Stimulated activated CD4-positive, alpha-beta T cell treated with anti-CD3 and anti-CD28 coated beads, Interleukin-4, amount 100 ng/mL, for 4 hours (primary cell): ENCODE data around the gene TDRD1.

ENCODE experiments used
- DNase-seq, 2 experiments: peaks; one replicate each; pipeline ENCODE4 v3.0.0-alpha.2; 2020

Gene TDRD1

DNA sequence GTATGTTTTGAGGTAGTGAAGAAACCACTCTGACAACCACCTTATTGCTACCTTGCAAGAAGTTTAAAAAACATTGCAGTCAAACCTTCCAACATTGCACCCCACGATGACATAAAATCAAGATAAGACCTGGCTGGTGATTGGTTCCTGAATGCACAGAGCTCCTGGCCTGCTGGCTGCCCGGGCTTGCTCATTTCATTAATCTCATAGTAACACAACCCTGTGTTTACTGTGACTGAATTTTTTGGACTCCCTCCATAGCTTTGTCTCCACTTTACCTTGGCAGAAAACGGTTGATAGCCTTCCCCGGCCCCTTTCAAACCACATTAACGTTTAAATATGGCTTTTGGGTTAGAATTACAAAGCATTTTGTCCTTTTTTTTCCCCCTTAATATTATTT lies 87.4 kb downstream of the TDRD1 start:
- DNase-seq = no peak

DNA sequence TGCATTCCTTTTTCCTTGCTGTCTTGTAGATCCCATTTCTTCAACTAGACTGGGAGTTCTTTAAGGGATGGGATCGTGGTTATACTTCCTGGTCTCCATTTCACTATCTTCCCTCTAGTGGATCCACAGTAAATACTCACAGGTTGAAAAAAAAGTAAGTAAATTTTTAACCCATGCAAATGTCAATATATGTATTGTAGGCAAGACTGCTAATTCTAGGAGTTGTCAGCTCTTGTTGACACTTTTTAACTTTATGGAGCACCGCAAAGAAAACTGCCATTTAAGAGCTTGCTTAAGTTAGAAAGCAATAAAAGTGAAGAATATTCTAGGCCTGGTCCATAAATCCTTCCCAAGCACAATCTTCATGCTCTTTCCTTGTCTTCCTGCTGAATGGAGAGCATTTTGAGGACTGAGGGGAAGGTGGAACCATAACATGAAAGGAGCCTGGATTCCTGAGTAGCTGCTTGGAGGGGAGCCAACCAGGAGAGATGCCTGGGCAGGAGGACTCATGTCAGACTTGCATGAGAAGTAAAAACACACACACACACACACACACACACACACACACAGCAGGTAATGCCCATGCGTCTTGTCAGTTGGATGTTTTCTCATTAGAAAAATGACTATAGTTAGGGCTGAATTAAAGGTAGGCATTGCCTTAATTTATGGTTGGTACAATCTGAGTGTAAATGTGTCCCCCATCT lies 92.1 kb downstream of the TDRD1 start:
- no peak for DNase-seq

DNA sequence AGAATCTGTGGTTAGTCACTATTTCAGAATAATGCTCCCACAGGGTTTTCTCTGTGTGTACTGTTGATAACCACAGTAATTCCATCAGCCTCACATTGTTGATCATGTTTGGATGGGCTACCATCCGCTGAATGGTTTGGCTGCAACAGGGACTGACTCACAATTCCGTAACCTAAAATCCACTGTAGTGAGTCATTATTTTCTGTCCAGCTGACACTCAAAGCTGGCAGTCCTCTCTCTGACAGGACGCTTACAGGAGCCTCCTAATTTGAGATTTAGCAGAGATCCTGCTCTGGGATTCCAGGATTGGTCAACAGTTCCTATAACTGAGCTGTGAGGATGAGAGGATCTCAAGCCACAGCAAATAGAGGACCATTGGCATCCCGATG lies 92.6 kb downstream of the TDRD1 start:
- no peak for DNase-seq

DNA sequence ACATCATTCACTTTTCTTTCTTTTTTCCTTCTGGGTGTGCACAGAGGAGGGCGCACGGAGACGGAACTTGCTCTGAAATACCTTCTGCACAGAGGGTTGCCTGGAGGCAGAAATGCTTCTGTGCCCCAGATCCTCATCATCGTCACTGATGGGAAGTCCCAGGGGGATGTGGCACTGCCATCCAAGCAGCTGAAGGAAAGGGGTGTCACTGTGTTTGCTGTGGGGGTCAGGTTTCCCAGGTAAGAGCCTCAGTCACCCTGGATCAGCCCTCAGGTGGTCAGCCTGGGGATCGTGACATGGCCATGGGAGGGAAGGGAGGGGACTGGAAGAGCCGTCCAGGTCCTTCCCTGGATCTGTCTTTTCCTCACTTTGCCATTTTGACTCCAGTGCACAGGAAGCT lies 93.5 kb downstream of the TDRD1 start:
- DNase-seq = no peak

DNA sequence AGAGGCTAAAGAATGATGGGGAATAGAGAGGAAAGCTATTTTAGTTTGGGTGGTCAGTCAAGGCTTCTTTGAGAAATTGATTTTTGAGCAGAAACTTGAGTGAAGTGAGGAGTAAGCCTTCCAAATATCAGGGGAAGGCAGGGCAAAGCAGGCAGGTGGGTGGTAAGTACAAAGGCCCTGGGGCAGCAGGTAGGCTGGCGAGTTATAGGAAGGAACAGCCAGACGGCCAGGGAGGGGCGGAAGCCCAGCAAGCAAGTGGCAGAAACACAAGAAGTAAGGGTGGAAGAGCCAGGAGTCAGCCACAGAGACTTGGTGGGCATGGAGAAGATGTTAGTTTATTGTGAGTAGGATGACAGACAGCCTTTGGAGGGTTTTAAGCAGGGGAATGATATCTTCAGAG lies 94.8 kb downstream of the TDRD1 start:
- no peak for DNase-seq

DNA sequence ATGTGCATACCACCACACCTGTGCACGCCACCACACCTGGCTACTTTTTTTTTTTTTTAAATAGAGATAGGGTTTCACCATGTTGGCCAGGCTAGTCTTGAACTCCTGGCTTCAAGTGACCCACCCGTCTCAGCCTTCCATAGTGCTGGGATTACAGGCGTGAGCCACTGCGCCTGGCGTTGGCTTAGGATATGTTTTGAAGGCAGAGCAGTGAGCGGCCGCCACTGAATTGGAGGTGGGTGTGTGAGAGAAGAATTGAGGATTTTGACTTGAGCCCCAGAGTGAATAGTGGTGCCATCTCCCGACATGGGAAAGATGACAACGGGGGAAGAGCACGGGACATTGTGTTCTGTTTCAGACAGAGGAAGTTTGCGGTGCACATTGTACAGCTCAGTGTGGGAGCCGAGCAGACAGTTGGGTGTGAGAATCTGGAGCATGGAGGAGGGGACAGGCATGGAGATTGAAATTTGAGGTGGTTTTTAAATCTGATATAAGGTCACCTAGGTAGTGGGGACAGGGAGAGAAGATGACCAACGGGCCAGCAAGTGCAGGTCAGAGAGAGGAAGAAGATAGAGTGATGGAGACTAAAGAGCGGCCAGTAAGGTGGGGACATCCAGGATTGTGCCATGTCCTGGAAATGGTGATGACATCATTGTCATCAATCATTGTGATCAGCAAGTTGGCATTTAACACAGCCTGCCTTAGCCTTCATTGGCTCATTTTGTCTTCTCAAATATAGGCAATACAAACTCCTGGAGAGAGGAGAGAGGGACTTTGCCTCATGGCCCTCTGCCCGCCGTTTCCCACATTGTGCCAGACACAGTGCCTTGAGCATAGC lies 95.7 kb downstream of the TDRD1 start:
- DNase-seq = no peak

DNA sequence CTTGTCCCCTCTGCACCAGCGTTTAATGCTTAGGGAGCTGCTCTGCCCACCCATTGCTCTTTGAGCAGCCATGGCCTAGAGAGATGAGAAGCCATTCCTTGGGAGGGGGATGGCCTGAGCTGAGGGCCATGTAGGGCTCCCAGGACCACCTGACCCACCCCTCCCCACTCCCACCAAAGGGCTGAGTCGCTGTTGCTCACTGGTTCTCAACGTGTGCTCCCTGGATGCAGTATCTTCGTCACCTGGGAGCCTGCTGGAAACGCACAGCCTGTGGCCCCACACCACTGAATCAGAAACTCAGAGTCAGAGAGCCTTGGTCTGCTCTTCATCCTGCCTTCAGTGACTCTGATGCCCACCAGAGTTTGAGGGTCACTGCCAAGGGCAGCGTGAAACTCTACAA lies 96.9 kb downstream of the TDRD1 start:
- DNase-seq = no peak

DNA sequence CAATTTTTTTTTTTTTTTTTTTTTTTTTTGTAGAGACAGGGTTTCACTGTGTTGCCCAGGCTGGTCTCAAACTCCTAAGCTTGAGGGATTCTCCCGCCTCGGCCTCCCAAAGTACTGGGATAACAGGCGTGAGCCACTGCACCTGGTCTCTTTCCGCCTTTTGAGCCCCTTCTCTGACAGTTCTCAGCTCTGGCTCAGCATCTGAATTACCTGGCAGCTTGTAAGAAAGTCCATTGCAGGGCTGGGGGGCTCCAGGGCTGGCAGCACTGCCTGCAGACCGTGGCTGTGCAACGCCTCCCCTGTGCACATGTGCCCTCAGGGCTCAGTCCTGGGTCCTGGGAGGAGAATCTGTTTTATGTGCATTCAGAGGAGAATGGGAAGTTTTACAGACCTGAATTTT lies 97.5 kb downstream of the TDRD1 start:
- no peak for DNase-seq

DNA sequence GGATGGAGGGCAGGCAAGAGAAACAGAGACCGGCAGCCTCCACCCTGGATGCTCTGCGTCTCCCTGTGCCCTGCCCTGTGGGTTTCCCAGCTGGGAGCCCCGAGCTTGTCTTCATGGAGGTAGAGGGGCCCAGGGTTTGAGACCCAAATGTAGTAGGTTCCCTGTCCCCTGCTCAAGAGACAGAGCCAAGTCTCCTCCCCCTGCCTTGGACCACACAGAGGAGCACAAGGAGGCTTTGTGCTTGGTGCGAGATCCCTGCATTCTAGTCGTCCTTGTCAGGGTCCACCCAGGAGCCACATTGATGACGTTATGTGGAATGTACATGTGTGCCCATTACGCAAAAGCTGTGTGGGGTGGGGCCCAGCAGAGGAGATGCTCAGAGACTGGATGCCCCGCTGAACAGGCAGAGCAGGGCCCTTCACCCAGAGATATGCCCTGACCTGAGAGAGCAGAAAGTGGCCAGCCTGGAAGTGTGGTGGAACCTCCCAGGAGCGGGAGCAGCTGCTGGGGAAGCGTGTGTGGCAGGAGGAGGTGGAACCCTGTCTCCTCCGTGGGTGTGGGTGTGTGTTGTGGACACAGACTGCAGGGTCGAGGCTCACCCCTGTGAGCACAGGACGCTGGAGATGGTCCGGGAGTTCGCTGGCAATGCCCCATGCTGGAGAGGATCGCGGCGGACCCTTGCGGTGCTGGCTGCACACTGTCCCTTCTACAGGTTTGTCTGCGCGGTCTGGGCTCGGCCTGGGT lies 99.2 kb downstream of the TDRD1 start:
- no peak for DNase-seq

DNA sequence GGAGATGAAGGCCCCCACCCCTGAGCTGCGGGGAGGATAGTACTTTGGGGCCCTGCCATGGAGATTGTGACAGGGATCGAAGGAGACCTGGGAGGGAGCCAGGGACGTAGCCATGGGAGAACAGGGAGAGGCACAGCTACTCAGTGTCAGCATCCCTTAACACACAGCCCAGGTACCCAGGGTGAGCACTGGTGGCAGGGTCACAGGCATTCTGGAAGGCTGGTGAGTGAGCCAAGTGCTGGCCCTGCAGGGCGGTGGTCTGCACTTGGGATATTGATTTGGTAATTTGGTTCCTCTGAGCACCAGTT lies 99.7 kb downstream of the TDRD1 start:
- DNase-seq = no peak

DNA sequence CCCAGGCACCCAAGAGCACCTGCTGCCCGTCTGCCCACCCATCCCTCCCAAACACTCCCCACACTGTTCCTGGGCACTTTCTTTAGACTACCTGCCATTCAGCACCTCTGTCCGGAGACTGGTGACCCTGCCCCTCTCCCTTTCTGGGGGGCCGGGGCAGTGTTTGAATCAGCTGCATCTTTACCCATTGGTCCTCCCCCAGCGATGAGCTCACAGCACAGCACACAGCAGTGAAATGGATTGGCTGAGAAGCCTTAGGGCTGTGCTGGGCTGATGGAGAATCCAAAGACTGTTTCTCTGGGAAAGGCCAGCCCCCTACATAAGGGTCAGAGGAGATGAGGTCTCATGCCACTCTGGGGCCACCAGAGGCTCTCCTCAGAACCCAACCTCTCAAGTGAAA lies 100.1 kb downstream of the TDRD1 start:
- no peak for DNase-seq

DNA sequence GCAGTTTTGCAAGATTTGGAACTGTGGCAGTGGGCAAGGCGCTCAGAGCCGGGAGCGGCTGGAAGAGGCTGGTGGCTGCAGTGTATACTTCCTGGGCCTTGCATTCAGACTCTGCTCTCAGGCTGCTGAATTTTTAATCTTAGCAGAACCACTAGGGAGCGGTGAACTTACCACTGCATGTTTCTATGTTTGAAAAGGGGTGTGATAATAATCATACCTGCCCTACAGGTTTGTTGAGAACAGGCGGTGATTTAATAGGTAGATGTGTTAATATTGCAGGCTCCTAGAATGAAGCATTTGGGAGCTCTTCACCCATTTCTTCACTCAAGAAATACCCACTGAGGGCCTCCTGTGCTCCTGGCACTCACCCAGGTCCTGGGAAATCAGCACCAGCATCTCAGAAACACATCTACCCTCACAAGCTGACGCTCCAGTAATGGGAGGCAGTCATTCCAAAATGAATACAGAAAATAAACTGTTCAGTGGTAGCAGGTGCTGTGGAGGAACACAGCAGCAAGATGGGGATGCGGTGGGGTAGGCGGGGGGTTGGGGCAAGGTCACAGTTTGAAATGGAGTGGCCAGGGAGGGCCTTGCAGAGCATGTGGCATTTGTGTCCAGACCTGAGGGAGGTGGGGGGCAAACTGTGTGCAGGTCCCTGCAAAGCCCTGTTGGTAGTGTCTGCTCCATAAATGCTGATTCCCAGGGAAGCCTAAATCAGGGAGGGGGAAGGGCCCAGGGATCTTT lies 100.9 kb downstream of the TDRD1 start:
- no peak for DNase-seq

DNA sequence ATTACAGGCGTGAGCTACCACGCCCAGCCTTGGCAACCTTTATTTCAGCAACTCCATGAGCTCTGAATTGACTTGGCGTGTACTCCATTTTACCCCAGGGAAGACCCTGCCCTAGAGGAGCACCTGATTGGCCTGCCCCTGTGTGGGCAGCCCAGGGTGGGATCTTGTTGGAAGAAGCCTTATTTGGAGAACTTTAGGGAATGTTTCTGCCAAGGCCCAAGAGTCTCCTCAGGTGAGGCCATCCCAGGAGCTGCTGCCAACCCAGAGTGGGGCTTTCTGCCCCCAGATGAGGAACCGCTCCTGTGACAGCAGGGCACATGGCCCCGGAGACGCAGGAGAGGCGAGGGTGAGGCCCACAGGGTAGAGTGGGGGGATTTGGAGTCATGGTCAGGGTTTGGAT lies 101.9 kb downstream of the TDRD1 start:
- no peak for DNase-seq

DNA sequence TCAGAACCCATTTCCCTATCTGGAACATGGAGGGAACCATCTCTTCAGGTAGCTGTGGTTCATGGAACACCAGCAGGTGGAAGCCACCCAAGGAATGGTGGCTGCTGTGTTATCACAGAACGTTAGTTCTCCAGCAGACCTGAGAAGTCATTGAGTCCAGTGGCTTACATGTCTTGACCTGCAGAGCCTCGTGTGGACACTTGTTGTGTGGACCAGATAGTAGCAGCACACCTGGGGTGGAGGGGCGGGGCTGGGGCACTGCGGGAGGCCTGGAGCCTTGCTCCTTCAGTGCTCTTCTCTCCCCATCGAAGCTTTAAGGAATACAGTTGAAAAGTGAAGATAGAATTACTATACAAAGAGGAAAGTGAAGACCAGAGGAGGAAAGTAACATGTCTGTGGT lies 102.3 kb downstream of the TDRD1 start:
- no peak for DNase-seq
